ENCODE measurements around the gene HTRA3. TPM values are rescaled to one million over a fixed set of nuclear protein-coding genes. Genes with fewer than 3 reads are reported as not detected.

Gene HTRA3
- total RNA-seq, 1 experiment from 2014 or later, result 0.64 TPM

DNA sequence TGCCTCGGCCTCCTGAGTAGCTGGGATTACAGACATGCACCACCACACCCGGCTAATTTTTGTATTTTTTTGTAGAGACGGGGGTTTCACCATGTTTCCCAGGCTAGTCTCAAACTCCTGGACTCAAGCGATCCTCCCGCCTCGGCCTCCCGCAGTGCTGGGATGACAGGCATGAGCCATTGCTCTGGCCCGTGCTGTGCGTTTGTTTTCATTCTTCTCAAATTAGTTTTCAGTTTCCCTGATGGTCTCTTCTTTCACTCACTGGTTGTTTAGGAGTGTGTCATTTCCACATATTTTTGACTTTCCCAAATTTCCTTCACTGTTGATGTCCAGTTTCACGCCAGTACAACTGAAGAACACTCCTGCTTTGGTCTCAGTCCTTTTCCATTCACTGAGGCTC is 38.7 kb upstream of the HTRA3 start:
- no peak for DNase-seq (ENCODE audit: low spot score)
- POLR2A ChIA-PET (ENCODE audit: low non-redundant PET), result no interaction called here
- Histone ChIP-seq H3K4me3 (ENCODE audit: low read depth, low read length, poor library complexity, severe bottlenecking) (no peak overlapping the region), H3K36me3 (ENCODE audit: insufficient read depth, low read length, poor library complexity, severe bottlenecking) (no peaks in the 10 kb centered on the region), H3K4me1 (ENCODE audit: insufficient read depth, low read length, poor library complexity, severe bottlenecking) (peaks cover 18% of the 10 kb centered on the region), H3K27me3 (replicated peaks; ENCODE audit: insufficient read depth, low read depth, low read length, poor library complexity) (no peaks in the 10 kb centered on the region), H3K27ac (ENCODE audit: low read depth, low read length, poor library complexity, severe bottlenecking) (no peak overlapping the region), H3K9me3 (ENCODE audit: low read depth, low read length, poor library complexity, severe bottlenecking) (no peaks in the 10 kb centered on the region)
- CTCF ChIA-PET, result no interaction called here
- TF ChIP-seq EZH2 (IDR thresholded peaks at IDR 0.05; ENCODE audit: borderline replicate concordance, low read depth, low read length, poor library complexity, severe bottlenecking), result no peak
- TF ChIP-seq, protein P1, sequence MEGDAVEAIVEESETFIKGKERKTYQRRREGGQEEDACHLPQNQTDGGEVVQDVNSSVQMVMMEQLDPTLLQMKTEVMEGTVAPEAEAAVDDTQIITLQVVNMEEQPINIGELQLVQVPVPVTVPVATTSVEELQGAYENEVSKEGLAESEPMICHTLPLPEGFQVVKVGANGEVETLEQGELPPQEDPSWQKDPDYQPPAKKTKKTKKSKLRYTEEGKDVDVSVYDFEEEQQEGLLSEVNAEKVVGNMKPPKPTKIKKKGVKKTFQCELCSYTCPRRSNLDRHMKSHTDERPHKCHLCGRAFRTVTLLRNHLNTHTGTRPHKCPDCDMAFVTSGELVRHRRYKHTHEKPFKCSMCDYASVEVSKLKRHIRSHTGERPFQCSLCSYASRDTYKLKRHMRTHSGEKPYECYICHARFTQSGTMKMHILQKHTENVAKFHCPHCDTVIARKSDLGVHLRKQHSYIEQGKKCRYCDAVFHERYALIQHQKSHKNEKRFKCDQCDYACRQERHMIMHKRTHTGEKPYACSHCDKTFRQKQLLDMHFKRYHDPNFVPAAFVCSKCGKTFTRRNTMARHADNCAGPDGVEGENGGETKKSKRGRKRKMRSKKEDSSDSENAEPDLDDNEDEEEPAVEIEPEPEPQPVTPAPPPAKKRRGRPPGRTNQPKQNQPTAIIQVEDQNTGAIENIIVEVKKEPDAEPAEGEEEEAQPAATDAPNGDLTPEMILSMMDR (conservative IDR thresholded peaks at IDR 0.05; ENCODE audit: low read depth, low read length), result no peak
- BruUV-seq (replicated peaks), result no TSS peak
- intact Hi-C loops (cut with micrococcal nuclease; ENCODE audit: unreplicated experiment), result no loop called here

DNA sequence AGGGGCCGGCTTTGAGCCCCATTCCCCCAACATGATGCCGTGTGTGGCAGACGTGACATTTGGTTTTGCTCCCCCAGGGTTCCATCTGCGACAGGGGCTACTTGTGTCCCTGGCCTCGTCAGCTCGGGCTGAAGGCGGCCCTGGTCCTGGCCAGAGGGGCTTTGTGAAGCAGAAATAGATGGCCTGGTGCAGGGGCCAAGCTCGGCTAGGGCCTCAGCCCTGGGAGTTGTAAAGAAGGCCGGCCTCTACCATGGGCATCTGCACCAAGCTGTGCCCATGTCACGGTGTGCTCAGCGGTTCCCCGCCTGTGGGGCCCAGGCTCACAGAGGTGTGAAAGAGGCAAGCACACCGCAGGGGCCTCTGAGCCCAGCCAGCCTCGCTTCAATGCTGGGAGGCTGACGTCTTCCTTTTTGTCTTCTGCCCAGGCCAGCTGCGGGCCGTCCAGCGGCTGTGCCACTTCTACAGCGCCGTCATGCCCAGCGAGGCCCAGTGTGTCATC is 38.0 kb upstream of the HTRA3 start:
- H3K9me3 ChIP-seq (ENCODE audit: low read depth, low read length, poor library complexity, severe bottlenecking), result no peaks in the 10 kb centered on the region
- H3K36me3 ChIP-seq (ENCODE audit: insufficient read depth, low read length, poor library complexity, severe bottlenecking), result no peaks in the 10 kb centered on the region
- peaks cover 11% of the 10 kb centered on the region for H3K4me1 ChIP-seq (ENCODE audit: insufficient read depth, low read length, poor library complexity, severe bottlenecking)
- DNase-seq (ENCODE audit: low spot score), result no peak
- intact Hi-C loops (cut with micrococcal nuclease; ENCODE audit: unreplicated experiment), result no loop called here
- no peaks in the 10 kb centered on the region for H3K27me3 ChIP-seq (replicated peaks; ENCODE audit: insufficient read depth, low read depth, low read length, poor library complexity)
- no TSS peak for BruUV-seq (replicated peaks)
- ChIA-PET CTCF (no interaction called here), POLR2A (ENCODE audit: low non-redundant PET) (no interaction called here)
- H3K4me3 ChIP-seq (ENCODE audit: low read depth, low read length, poor library complexity, severe bottlenecking), result no peak overlapping the region
- TF ChIP-seq EZH2 (IDR thresholded peaks at IDR 0.05; ENCODE audit: borderline replicate concordance, low read depth, low read length, poor library complexity, severe bottlenecking), result no peak
- TF ChIP-seq, protein P1 (conservative IDR thresholded peaks at IDR 0.05; ENCODE audit: low read depth, low read length), result no peak
- H3K27ac ChIP-seq (ENCODE audit: low read depth, low read length, poor library complexity, severe bottlenecking), result no peak overlapping the region

DNA sequence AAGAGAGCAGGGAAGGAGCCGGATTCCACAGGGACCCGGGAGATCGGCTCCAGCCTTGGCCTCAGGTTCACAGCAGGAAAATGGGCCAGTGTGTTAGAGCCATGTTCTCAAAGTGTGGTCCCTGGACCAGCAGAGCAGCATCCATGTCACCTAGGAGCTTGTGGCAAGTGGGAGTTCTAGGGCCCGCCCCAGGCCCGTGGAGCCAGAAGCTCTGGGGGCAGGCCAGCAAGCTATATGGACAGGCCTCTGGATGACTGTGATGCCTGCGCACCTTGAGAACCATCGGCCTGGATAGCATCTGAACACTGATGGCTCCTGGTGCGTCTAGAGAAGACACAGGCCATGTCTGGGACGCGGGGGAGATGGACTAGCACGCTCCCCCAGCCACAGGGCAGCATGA is 36.8 kb upstream of the HTRA3 start:
- ChIA-PET POLR2A (ENCODE audit: low non-redundant PET) (no interaction called here), CTCF (no interaction called here)
- H3K9me3 ChIP-seq (ENCODE audit: low read depth, low read length, poor library complexity, severe bottlenecking), result no peaks in the 10 kb centered on the region
- H3K36me3 ChIP-seq (ENCODE audit: insufficient read depth, low read length, poor library complexity, severe bottlenecking), result no peaks in the 10 kb centered on the region
- no TSS peak for BruUV-seq (replicated peaks)
- DNase-seq (ENCODE audit: low spot score), result no peak
- TF ChIP-seq EZH2 (IDR thresholded peaks at IDR 0.05; ENCODE audit: borderline replicate concordance, low read depth, low read length, poor library complexity, severe bottlenecking), result no peak
- TF ChIP-seq, protein P1 (conservative IDR thresholded peaks at IDR 0.05; ENCODE audit: low read depth, low read length), result no peak
- no peaks in the 10 kb centered on the region for H3K27me3 ChIP-seq (replicated peaks; ENCODE audit: insufficient read depth, low read depth, low read length, poor library complexity)
- H3K27ac ChIP-seq (ENCODE audit: low read depth, low read length, poor library complexity, severe bottlenecking), result no peak overlapping the region
- no peak overlapping the region for H3K4me3 ChIP-seq (ENCODE audit: low read depth, low read length, poor library complexity, severe bottlenecking)
- peaks cover 8% of the 10 kb centered on the region for H3K4me1 ChIP-seq (ENCODE audit: insufficient read depth, low read length, poor library complexity, severe bottlenecking)
- intact Hi-C loops (cut with micrococcal nuclease; ENCODE audit: unreplicated experiment), result no loop called here
